HepG2 (cell line): ENCODE results near the gene ZNF544. TPM values are rescaled to one million over a fixed set of nuclear protein-coding genes. Genes with fewer than 3 reads are reported as not detected.

ENCODE experiments used
- ARNT ChIP-seq: fragments of 450-650 bp; IDR thresholded peaks from 2 replicates; pipeline ENCODE4 v1.6.1; 2017
- ASH2L ChIP-seq: fragments of 300-600, 200-600 bp; sonication (generic); IDR thresholded peaks from 2 replicates; pipeline ENCODE4 v1.7.0; 2017; ENCODE audit warnings: low read depth, mild to moderate bottlenecking, moderate library complexity, mixed read lengths, low read length; ENCODE audit not compliant: insufficient read length
- ATM ChIP-seq: fragments of 450-650 bp; IDR thresholded peaks from 2 replicates; pipeline ENCODE4 v1.7.1; 2017; ENCODE audit warnings: mild to moderate bottlenecking, borderline replicate concordance
- GABPB1 ChIP-seq: IDR thresholded peaks from 2 replicates; pipeline ENCODE4 v1.6.1; 2016; ENCODE audit warnings: mild to moderate bottlenecking, missing genetic modification reagents, moderate library complexity, missing compliant biosample characterization
- IKZF1 ChIP-seq: fragments of 450-650 bp; IDR thresholded peaks from 2 replicates; pipeline ENCODE4 v1.7.1; 2016
- JARID2 ChIP-seq: sonication (generic); formaldehyde crosslinking; IDR thresholded peaks from 2 replicates; pipeline ENCODE4 v1.8.1; 2023; ENCODE audit warnings: missing genetic modification reagents, inconsistent platforms; ENCODE audit not compliant: insufficient replicate concordance
- MAF1 ChIP-seq: sonication (generic); formaldehyde crosslinking; IDR thresholded peaks from 2 replicates; pipeline ENCODE4 v1.5.0; 2020; ENCODE audit warnings: missing genetic modification reagents, borderline replicate concordance
- MIXL1 ChIP-seq: IDR thresholded peaks from 2 replicates; pipeline ENCODE4 v1.6.1; 2016
- NFE2 ChIP-seq: sonication (generic); formaldehyde crosslinking; IDR thresholded peaks from 2 replicates; pipeline ENCODE4 v1.4.0; 2020; ENCODE audit warnings: missing genetic modification reagents
- NONO ChIP-seq, 2 experiments: fragments of 450-650 bp in 1 of 2; sonication (generic) in 1 of 2; formaldehyde crosslinking in 1 of 2; IDR thresholded peaks in 1 of 2; conservative IDR thresholded peaks in 1 of 2; 2 replicates each; pipeline versions ENCODE4 v1.6.1 to v1.8.0; 2017 to 2022; ENCODE audit warnings: mild to moderate bottlenecking in 1 of 2, missing genetic modification reagents in 1 of 2, moderate library complexity in 1 of 2
- STAT6 ChIP-seq: sonication (generic); formaldehyde crosslinking; IDR thresholded peaks from 2 replicates; pipeline ENCODE4 v1.4.0; 2020; ENCODE audit warnings: missing genetic modification reagents, mild to moderate bottlenecking, borderline replicate concordance
- TBX3 ChIP-seq: fragments of 450-650 bp; IDR thresholded peaks from 2 replicates; pipeline ENCODE4 v1.6.1; 2017; ENCODE audit warnings: antibody characterized with exemption, mild to moderate bottlenecking, inconsistent platforms, borderline replicate concordance
- ZFP36 ChIP-seq: fragments of 150-350 bp; IDR thresholded peaks from 2 replicates; pipeline ENCODE4 v1.6.1; 2018; ENCODE audit warnings: borderline replicate concordance, low read length, low read depth; ENCODE audit not compliant: partially characterized antibody
- ZFP90 ChIP-seq: sonication (generic); formaldehyde crosslinking; IDR thresholded peaks from 2 replicates; pipeline ENCODE4 v1.8.0; 2022; ENCODE audit warnings: missing genetic modification reagents, mild to moderate bottlenecking, inconsistent platforms, borderline replicate concordance
- ZNF512 ChIP-seq: sonication (generic); formaldehyde crosslinking; IDR thresholded peaks from 2 replicates; pipeline ENCODE4 v1.4.0; 2020; ENCODE audit warnings: mild to moderate bottlenecking, missing genetic modification reagents
- ZNF644 ChIP-seq: IDR thresholded peaks from 2 replicates; pipeline ENCODE4 v1.6.1; 2016; ENCODE audit warnings: low read depth
- ZSCAN31 ChIP-seq: sonication (generic); formaldehyde crosslinking; IDR thresholded peaks from 2 replicates; pipeline ENCODE4 v1.5.0; 2020; ENCODE audit warnings: low read depth, mild to moderate bottlenecking, missing genetic modification reagents
- polyA plus RNA-seq, 8 experiments: library from polyadenylated mRNA; depleted of rRNA in 3 of 8; stranded (reverse) in 7 of 8; unstranded in 1 of 8; fragments of >200 nt; fragmentation: Illumina TruSeq in 4 of 8; extraction: Trizol in 4 of 8; gene quantifications; 2 replicates each; pipeline versions ENCODE4 v1.2.1 to v1.2.3, GENCODE V29; 2011 to 2016; ENCODE audit warnings: low read depth in 4 of 8, missing spikeins in 1 of 8, mixed read lengths in 1 of 8; ENCODE audit not compliant: insufficient read depth in 1 of 8
- total RNA-seq, 5 experiments: library from RNA; depleted of rRNA; stranded (reverse); fragments of >200 nt; fragmentation: Illumina TruSeq; extraction: Trizol; gene quantifications; 2 replicates each; pipeline ENCODE4 v1.2.3, GENCODE V29; 2016; ENCODE audit warnings: low read depth in 1 of 5
- TF ChIP-seq, protein P1 (sequence below): sonication (generic); formaldehyde crosslinking; IDR thresholded peaks from 2 replicates; pipeline ENCODE4 v1.4.0; 2020; ENCODE audit warnings: missing genetic modification reagents
- TF ChIP-seq, protein P2 (sequence below): sonication (generic); formaldehyde crosslinking; IDR thresholded peaks from 2 replicates; pipeline ENCODE4 v1.5.0; 2020; ENCODE audit warnings: mild to moderate bottlenecking, missing genetic modification reagents

Gene ZNF544
- total and polyA plus RNA-seq, 2 of the 13 experiments (the other 11 are each of a cell fraction or from before 2014, with no cell fraction given) = 13.1 to 17.0 TPM

DNA sequence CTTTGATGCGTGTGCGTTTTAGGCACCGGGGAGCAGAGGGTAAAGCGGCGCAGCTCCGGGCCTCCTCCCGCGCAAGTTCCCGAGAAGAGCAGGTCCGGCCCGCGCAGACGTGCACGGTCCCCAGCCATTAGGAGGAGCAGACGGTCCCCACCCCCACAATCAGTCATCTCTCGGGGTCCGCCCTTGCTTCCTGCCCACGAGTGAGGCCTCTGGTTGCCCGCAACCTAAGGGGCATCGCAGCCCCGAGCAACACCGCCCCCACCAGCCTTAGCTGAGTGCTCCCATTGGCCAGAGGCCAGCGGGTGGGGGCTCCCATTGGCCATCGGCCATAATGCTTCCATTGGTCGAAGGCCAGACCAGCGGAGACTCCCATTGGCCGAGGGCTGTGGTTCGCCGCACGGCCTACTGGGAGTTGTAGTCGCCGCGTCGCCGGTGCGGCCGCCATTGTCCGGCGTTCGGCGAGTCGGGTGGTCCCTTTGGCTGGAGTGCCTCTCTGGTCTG is 49.9 kb downstream of the ZNF544 start, which contains the start of gene ZNF8 (continued):
- TF ChIP-seq, protein P1, sequence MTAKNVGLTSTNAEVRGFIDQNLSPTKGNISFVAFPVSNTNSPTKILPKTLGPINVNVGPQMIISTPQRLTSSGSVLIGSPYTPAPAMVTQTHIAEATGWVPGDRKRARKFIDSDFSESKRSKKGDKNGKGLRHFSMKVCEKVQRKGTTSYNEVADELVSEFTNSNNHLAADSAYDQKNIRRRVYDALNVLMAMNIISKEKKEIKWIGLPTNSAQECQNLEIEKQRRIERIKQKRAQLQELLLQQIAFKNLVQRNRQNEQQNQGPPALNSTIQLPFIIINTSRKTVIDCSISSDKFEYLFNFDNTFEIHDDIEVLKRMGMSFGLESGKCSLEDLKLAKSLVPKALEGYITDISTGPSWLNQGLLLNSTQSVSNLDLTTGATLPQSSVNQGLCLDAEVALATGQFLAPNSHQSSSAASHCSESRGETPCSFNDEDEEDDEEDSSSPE = peak; percentile 42; the same call in 1 of the 2 replicates
- TF ChIP-seq NFE2 (CRISPR knock-in tag) = no peak
- no peak; the same call in 1 of the 2 replicates for TF ChIP-seq MIXL1 (CRISPR knock-in tag)
- no peak for TF ChIP-seq ZNF644
- no peak for TF ChIP-seq ATM
- TF ChIP-seq IKZF1 = no peak
- no peak for TF ChIP-seq ZFP36
- no peak for TF ChIP-seq ZFP90 (CRISPR knock-in tag)
- peak; percentile 53; the same call in 1 of the 2 replicates for TF ChIP-seq ZSCAN31 (CRISPR knock-in tag)
- no peak for TF ChIP-seq ZNF512 (CRISPR knock-in tag)
- TF ChIP-seq, protein P2, sequence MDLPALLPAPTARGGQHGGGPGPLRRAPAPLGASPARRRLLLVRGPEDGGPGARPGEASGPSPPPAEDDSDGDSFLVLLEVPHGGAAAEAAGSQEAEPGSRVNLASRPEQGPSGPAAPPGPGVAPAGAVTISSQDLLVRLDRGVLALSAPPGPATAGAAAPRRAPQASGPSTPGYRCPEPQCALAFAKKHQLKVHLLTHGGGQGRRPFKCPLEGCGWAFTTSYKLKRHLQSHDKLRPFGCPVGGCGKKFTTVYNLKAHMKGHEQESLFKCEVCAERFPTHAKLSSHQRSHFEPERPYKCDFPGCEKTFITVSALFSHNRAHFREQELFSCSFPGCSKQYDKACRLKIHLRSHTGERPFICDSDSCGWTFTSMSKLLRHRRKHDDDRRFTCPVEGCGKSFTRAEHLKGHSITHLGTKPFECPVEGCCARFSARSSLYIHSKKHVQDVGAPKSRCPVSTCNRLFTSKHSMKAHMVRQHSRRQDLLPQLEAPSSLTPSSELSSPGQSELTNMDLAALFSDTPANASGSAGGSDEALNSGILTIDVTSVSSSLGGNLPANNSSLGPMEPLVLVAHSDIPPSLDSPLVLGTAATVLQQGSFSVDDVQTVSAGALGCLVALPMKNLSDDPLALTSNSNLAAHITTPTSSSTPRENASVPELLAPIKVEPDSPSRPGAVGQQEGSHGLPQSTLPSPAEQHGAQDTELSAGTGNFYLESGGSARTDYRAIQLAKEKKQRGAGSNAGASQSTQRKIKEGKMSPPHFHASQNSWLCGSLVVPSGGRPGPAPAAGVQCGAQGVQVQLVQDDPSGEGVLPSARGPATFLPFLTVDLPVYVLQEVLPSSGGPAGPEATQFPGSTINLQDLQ (CRISPR knock-in tag) = no peak
- no peak for TF ChIP-seq TBX3
- TF ChIP-seq MAF1 (CRISPR knock-in tag) = no peak
- no peak; the same call in 1 of the 2 replicates for TF ChIP-seq STAT6
- TF ChIP-seq ASH2L = no peak
- TF ChIP-seq JARID2 (CRISPR knock-in tag) = no peak
- no peak for TF ChIP-seq NONO (IDR thresholded peaks at IDR 0.05)
- peak; percentile 62 for TF ChIP-seq NONO (CRISPR knock-in tag; conservative IDR thresholded peaks at IDR 0.05)
- TF ChIP-seq GABPB1 = peak; percentile 88
- TF ChIP-seq ARNT = no peak
